K562 (cell line): ENCODE results near the gene ADD3. TPM values are rescaled to one million over a fixed set of nuclear protein-coding genes. Genes with fewer than 3 reads are reported as not detected.

ENCODE experiments used
- ATAC-seq: fragments of 200-7000 bp; cut with Tn5 transposase; 3 replicates; pipeline ENCODE4 v1.9.1; 2020; ENCODE audit warnings: moderate library complexity
- BruUV-seq: library from RNA; stranded (reverse); fragments of 400-500 nt; replicated peaks from 2 replicates; lab custom pipeline; 2021; lab: Mats Ljungman, UMichigan
- CTCF ChIA-PET: fragments of 300-600 bp; formaldehyde crosslinking; extraction: SDS; loops from one replicate; lab custom pipeline; 2021; ENCODE audit warnings: low intra/inter-chr PET ratio; lab: Yijun Ruan, JAX
- POLR2A ChIA-PET: fragments of 300-600, 350-650 bp; sonication (Branson Sonifier 250); formaldehyde crosslinking; extraction: SDS; loops from one replicate; lab custom pipeline; 2021; ENCODE audit warnings: antibody characterized with exemption, inconsistent platforms; lab: Yijun Ruan, JAX
- DNase-seq, 4 experiments: peaks; one replicate each; pipeline versions ENCODE4 v3.0.0 to v3.0.0-alpha.2; 2011 to 2018; ENCODE audit warnings: low spot score in 3 of 4, mixed read lengths in 3 of 4; ENCODE audit errors: extremely low read depth in 1 of 4
- FAIRE-seq: peaks from 2 replicates; lab custom pipeline; 2011; peaks lifted over from hg19 to GRCh38; lab: Jason Lieb, UNC
- H2AFZ ChIP-seq: 2 replicates; pipeline ENCODE4 v1.6.0; 2011; ENCODE audit warnings: low read depth, low read length, control low read depth, inconsistent platforms
- H3K27ac ChIP-seq: fragments of 200-600 bp; 3 replicates; pipeline ENCODE4 v1.8.0; 2011; ENCODE audit warnings: low read depth, mild to moderate bottlenecking, control low read depth, inconsistent platforms, low read length, moderate library complexity, mixed read lengths; ENCODE audit errors: extremely low read depth
- H3K27me3 ChIP-seq, 2 experiments: fragments of 300-600 bp in 1 of 2; 2 replicates in 1 of 2; 3 replicates in 1 of 2; pipeline versions ENCODE4 v1.6.0 to v1.8.0; 2011; ENCODE audit warnings: inconsistent platforms in 2 of 2, low read length in 2 of 2, mild to moderate bottlenecking in 1 of 2, mixed read lengths in 1 of 2, moderate library complexity in 1 of 2; ENCODE audit not compliant: control insufficient read depth in 2 of 2, insufficient read depth in 2 of 2
- H3K36me3 ChIP-seq: fragments of 300-600 bp; 3 replicates; pipeline ENCODE4 v1.8.0; 2011; ENCODE audit warnings: mild to moderate bottlenecking, low read length, inconsistent platforms; ENCODE audit not compliant: control insufficient read depth, insufficient read depth
- H3K4me1 ChIP-seq, 2 experiments: fragments of 200-600 bp in 1 of 2; replicated peaks in 1 of 2; 2 replicates in 1 of 2; 3 replicates in 1 of 2; pipeline versions ENCODE4 v1.5.1 to v1.8.0; 2011; ENCODE audit warnings: inconsistent platforms in 2 of 2, low read length in 2 of 2, mild to moderate bottlenecking in 1 of 2, mixed read lengths in 1 of 2, moderate library complexity in 1 of 2; ENCODE audit not compliant: control insufficient read depth in 2 of 2, insufficient read depth in 2 of 2
- H3K4me2 ChIP-seq: 2 replicates; pipeline ENCODE4 v1.6.1; 2011; ENCODE audit warnings: low read length, control low read depth, inconsistent platforms, mixed read lengths; ENCODE audit not compliant: insufficient read depth
- H3K4me3 ChIP-seq: fragments of 200-600 bp; sonication (generic), shearing (Covaris generic); 2 replicates; pipeline ENCODE4 v1.5.1; 2016; ENCODE audit warnings: control low read depth, inconsistent platforms
- H3K79me2 ChIP-seq: fragments of 200-600 bp; 3 replicates; pipeline ENCODE4 v1.8.0; 2011; ENCODE audit warnings: low read length, inconsistent platforms; ENCODE audit not compliant: control insufficient read depth, insufficient read depth
- H3K9ac ChIP-seq, 2 experiments: 2 replicates each; pipeline versions ENCODE4 v1.6.0 to v1.6.1; 2011; ENCODE audit warnings: low read depth in 2 of 2, low read length in 2 of 2, control low read depth in 1 of 2, inconsistent platforms in 1 of 2, mild to moderate bottlenecking in 1 of 2, mixed read lengths in 1 of 2; ENCODE audit not compliant: insufficient read depth in 1 of 2
- H3K9me1 ChIP-seq: one replicate; pipeline ENCODE4 v1.6.0; 2011; ENCODE audit warnings: inconsistent platforms, mild to moderate bottlenecking, low read length, moderate library complexity; ENCODE audit not compliant: control insufficient read depth, insufficient read depth
- H3K9me3 ChIP-seq: replicated peaks from 2 replicates; pipeline ENCODE4 v1.5.1; 2011; ENCODE audit warnings: low read depth, low read length, inconsistent platforms; ENCODE audit not compliant: control insufficient read depth, insufficient read depth
- H4K20me1 ChIP-seq: replicated peaks from 2 replicates; pipeline ENCODE4 v1.6.1; 2011; ENCODE audit warnings: low read length, inconsistent platforms, mixed read lengths; ENCODE audit not compliant: control insufficient read depth, insufficient read depth
- CBX1 ChIP-seq: sonication (generic); IDR thresholded peaks from 2 replicates; pipeline ENCODE4 v1.6.1; 2016; ENCODE audit warnings: antibody characterized with exemption, low read depth, mild to moderate bottlenecking
- CHD2 ChIP-seq: IDR thresholded peaks from 2 replicates; pipeline ENCODE4 v1.6.1; 2011; ENCODE audit warnings: low read depth, low read length
- ESRRA ChIP-seq: fragments of 450-650 bp; IDR thresholded peaks from 2 replicates; pipeline ENCODE4 v1.6.1; 2014; ENCODE audit warnings: low read depth, mild to moderate bottlenecking, moderate library complexity, borderline replicate concordance
- FOXK2 ChIP-seq, 2 experiments: fragments of 450-650 bp; IDR thresholded peaks in 1 of 2; conservative IDR thresholded peaks in 1 of 2; 2 replicates each; pipeline ENCODE4 v1.6.1; 2016; ENCODE audit warnings: low read depth in 2 of 2, mild to moderate bottlenecking in 1 of 2
- GTF2E2 ChIP-seq: fragments of 200-800 bp; sonication (Bioruptor generic); IDR thresholded peaks from 2 replicates; pipeline ENCODE4 v1.6.1; 2016; ENCODE audit warnings: missing genetic modification characterization, missing compliant biosample characterization
- NUFIP1 ChIP-seq: fragments of 450-650 bp; IDR thresholded peaks from 2 replicates; pipeline ENCODE4 v1.6.1; 2018; ENCODE audit not compliant: partially characterized antibody
- PML ChIP-seq: IDR thresholded peaks from 2 replicates; pipeline ENCODE4 v1.6.1; 2012; ENCODE audit warnings: low read length, inconsistent platforms
- SAFB ChIP-seq: fragments of 200-400 bp; formaldehyde crosslinking; IDR thresholded peaks from 2 replicates; pipeline ENCODE4 v1.6.1; 2017; ENCODE audit warnings: low read depth, low read length, borderline replicate concordance
- SOX6 ChIP-seq: fragments of 450-650 bp; IDR thresholded peaks from 2 replicates; pipeline ENCODE4 v1.6.1; 2014; ENCODE audit warnings: mild to moderate bottlenecking
- SRF ChIP-seq, 2 experiments: fragments of 250-450, 450-650 bp in 1 of 2; sonication (Bioruptor Pico) in 1 of 2; sonication (generic) in 1 of 2; formaldehyde crosslinking; IDR thresholded peaks; 2 replicates each; pipeline versions ENCODE4 v1.5.0 to v1.5.1; 2020 to 2022; ENCODE audit warnings: mild to moderate bottlenecking in 1 of 2, missing genetic modification reagents in 1 of 2
- SRSF7 ChIP-seq: fragments of 200-400 bp; formaldehyde crosslinking; optimal IDR thresholded peaks from 2 replicates; pipeline ENCODE3; 2017; ENCODE audit warnings: mild to moderate bottlenecking, low read depth, low read length
- TCF7L2 ChIP-seq: fragments of 150-350 bp; IDR thresholded peaks from 2 replicates; pipeline ENCODE4 v1.6.1; 2016; ENCODE audit warnings: low read depth, mild to moderate bottlenecking, low read length, moderate library complexity
- YBX1 ChIP-seq: fragments of 450-650 bp; IDR thresholded peaks from 2 replicates; pipeline ENCODE4 v1.7.1; 2016; ENCODE audit warnings: mild to moderate bottlenecking
- ZNF444 ChIP-seq: fragments of 250-450 bp; sonication (Bioruptor Pico); IDR thresholded peaks from 2 replicates; pipeline ENCODE4 v1.4.0; 2020; ENCODE audit warnings: mild to moderate bottlenecking, moderate library complexity
- ZNF668 ChIP-seq: fragments of 250-450 bp; sonication (Bioruptor Pico); IDR thresholded peaks from 2 replicates; pipeline ENCODE4 v1.8.0; 2022; ENCODE audit warnings: mild to moderate bottlenecking, inconsistent platforms
- ZNF77 ChIP-seq: fragments of 250-450 bp; sonication (Bioruptor Pico); IDR thresholded peaks from 2 replicates; pipeline ENCODE4 v1.5.0; 2020
- WGBS: fragments of 100-300 bp; shearing (Covaris generic); methylation state at CpG from one replicate; pipeline ENCODE4 v1.1.6; 2016; ENCODE audit warnings: low coverage, mixed read lengths; ENCODE audit not compliant: insufficient coverage; ENCODE audit errors: missing lambda C conversion rate; 5-methylcytosine and 5-hydroxymethylcytosine counted together
- in situ Hi-C: fragments of 300-500 bp; cut with MboI; formaldehyde crosslinking; loops from 4 replicates; pipeline ENCODE4 v1.15.0; 2018; ENCODE audit warnings: inconsistent platforms, mixed read lengths
- intact Hi-C: fragments of 100-400 bp; cut with micrococcal nuclease; formaldehyde crosslinking; loops from 2 replicates; pipeline ENCODE4 v1.14.2; 2022
- polyA plus RNA-seq, 8 experiments: library from polyadenylated mRNA; depleted of rRNA in 4 of 8; stranded (reverse) in 5 of 8; unstranded in 3 of 8; fragments of >200 nt; fragmentation: Nextera tagmentation in 2 of 8; fragmentation: Illumina TruSeq in 1 of 8; extraction: Ambion mirVana in 2 of 8; extraction: Trizol in 1 of 8; gene quantifications; 2 replicates each; pipeline versions ENCODE4 v1.2.1 to v1.2.3, GENCODE V29; 2011 to 2014; ENCODE audit warnings: inconsistent platforms in 1 of 8, missing spikeins in 1 of 8
- total RNA-seq, 7 experiments: library from RNA; depleted of rRNA in 6 of 7; stranded (reverse); fragments of >200 nt in 6 of 7; fragmentation: Illumina TruSeq in 2 of 7; extraction: Trizol in 2 of 7; gene quantifications; 2 replicates each; pipeline versions ENCODE4 v1.2.1 to v1.2.3, GENCODE V29; 2011 to 2021; ENCODE audit warnings: low replicate concordance in 1 of 7
- TF ChIP-seq, protein P1 (sequence below): fragments of 250-450 bp; sonication (Bioruptor Pico); IDR thresholded peaks from 2 replicates; pipeline ENCODE4 v1.5.0; 2021
- TF ChIP-seq, protein P2 (sequence below): fragments of 450-650 bp; IDR thresholded peaks from 2 replicates; pipeline ENCODE4 v1.6.1; 2016; ENCODE audit warnings: antibody characterized with exemption
- TF ChIP-seq, protein P3 (sequence below): sonication (generic); formaldehyde crosslinking; IDR thresholded peaks from 2 replicates; pipeline ENCODE4 v1.8.1; 2023; ENCODE audit warnings: mild to moderate bottlenecking, missing genetic modification reagents, moderate library complexity

ADD3 gene
- total and polyA plus RNA-seq, 9 of the 15 experiments (the other 6 are each of a cell fraction or from before 2014, with no cell fraction given): 13.2 to 125 (median 31.7) TPM

DNA sequence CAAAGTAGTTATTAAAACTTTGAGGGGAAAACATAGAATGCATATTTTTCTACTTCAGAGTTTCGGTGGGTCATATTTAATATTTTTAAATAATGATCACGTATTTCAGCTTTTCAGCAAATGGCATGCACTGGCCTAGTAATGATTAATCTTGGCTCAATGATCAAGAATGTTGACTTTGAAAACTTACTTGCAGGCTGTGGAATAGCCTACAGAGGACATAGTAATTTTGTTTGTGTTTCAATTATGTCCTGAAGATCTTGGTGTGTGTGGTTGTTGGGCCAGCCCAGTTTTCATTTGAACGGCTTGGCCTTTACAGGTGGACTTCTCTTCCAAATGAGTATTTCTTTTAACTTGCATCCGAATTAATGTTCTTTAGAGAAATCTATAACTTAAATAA, 35.1 kb downstream of the ADD3 start (continued):
- TF ChIP-seq, protein P1, sequence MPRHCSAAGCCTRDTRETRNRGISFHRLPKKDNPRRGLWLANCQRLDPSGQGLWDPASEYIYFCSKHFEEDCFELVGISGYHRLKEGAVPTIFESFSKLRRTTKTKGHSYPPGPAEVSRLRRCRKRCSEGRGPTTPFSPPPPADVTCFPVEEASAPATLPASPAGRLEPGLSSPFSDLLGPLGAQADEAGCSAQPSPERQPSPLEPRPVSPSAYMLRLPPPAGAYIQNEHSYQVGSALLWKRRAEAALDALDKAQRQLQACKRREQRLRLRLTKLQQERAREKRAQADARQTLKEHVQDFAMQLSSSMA (CRISPR knock-in tag): no peak
- no peak for TF ChIP-seq ZNF444 (CRISPR knock-in tag)
- TF ChIP-seq SAFB: no peak
- TF ChIP-seq SRSF7: no peak
- TF ChIP-seq TCF7L2: no peak

DNA sequence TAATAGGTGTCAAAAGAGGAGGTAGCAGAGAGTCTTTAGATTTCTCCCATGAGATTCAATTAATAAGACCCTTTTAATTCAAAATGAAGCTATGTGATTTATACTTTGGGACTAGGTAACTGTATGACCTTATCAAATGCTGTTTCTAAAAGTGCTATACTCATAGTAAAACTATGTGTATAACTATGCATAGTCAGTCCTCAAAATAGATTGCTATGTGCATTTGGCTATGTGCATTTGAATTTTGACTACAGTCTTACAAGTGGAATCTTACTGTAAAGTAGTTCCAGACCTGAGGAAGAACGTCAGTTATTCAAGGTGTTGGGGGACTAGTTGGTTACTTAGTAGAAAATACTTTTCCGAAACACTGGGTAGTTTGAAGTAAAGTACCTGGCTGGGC, 36.9 kb downstream of the ADD3 start:
- CTCF ChIA-PET: no interaction called here
- no peak overlapping the region for H2AFZ ChIP-seq
- BruUV-seq: no TSS peak
- H3K36me3 ChIP-seq: no peaks in the 10 kb centered on the region
- H3K9me3 ChIP-seq: peaks cover 2% of the 10 kb centered on the region; the same call in 1 of the 2 replicates
- in situ Hi-C loops (no loop called here), intact Hi-C loops (no loop called here)
- FAIRE-seq: no peak
- no peak overlapping the region for H3K4me2 ChIP-seq
- H3K9ac ChIP-seq: no peak overlapping the region
- H3K4me1 ChIP-seq: no peaks in the 10 kb centered on the region
- peaks cover 39% of the 10 kb centered on the region; the same call in 2 of the 3 replicates for H3K79me2 ChIP-seq
- H3K27me3 ChIP-seq: no peaks in the 10 kb centered on the region
- ATAC-seq: no peak
- no peak for DNase-seq
- H3K9me1 ChIP-seq: no peaks in the 10 kb centered on the region
- no peak overlapping the region for H3K27ac ChIP-seq
- TF ChIP-seq CBX1 (no peak), NUFIP1 (no peak), ZNF668 (CRISPR knock-in tag) (no peak), SRF (CRISPR knock-in tag; IDR thresholded peaks at IDR 0.05) (no peak), YBX1 (no peak), ZNF77 (CRISPR knock-in tag) (no peak), FOXK2 (conservative IDR thresholded peaks at IDR 0.05 in 1 of 2, IDR thresholded peaks at IDR 0.05 in 1 of 2; ENCODE audit: low read depth in 2 of 2) (no peak), GTF2E2 (no peak), SOX6 (no peak), ESRRA (no peak), PML (no peak), CHD2 (no peak)
- TF ChIP-seq, protein P2, sequence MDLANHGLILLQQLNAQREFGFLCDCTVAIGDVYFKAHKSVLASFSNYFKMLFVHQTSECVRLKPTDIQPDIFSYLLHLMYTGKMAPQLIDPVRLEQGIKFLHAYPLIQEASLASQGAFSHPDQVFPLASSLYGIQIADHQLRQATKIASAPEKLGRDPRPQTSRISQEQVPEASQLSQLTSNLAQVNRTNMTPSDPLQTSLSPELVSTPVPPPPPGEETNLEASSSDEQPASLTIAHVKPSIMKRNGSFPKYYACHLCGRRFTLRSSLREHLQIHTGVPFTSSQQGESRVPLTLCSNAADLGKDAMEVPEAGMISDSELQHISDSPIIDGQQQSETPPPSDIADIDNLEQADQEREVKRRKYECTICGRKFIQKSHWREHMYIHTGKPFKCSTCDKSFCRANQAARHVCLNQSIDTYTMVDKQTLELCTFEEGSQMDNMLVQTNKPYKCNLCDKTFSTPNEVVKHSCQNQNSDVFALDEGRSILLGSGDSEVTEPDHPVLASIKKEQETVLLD: no peak
- TF ChIP-seq, protein P3, sequence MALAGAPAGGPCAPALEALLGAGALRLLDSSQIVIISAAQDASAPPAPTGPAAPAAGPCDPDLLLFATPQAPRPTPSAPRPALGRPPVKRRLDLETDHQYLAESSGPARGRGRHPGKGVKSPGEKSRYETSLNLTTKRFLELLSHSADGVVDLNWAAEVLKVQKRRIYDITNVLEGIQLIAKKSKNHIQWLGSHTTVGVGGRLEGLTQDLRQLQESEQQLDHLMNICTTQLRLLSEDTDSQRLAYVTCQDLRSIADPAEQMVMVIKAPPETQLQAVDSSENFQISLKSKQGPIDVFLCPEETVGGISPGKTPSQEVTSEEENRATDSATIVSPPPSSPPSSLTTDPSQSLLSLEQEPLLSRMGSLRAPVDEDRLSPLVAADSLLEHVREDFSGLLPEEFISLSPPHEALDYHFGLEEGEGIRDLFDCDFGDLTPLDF: no peak
- TF ChIP-seq, all 486 proteins: peak for 0
- WGBS: 85% methylated on average over 2 of the region's 2 CpGs
- H4K20me1 ChIP-seq: no peaks in the 10 kb centered on the region
- H3K4me3 ChIP-seq: no peak overlapping the region
- POLR2A ChIA-PET: no interaction called here
